Limb (tissue), 2 donors: ENCODE results near the gene GUCY2D.
"Not testable (repeated sequence)": the region's sequence is repeated elsewhere in the genome, so short reads cannot be mapped to it uniquely, and the experiment has no call there.

Experiments
- DNase-seq, 2 donors: peaks; one replicate each; pipeline ENCODE4 v3.0.0-alpha.2; 2016; ENCODE audit errors: extremely low spot score in 2 of 2

Gene GUCY2D

DNA sequence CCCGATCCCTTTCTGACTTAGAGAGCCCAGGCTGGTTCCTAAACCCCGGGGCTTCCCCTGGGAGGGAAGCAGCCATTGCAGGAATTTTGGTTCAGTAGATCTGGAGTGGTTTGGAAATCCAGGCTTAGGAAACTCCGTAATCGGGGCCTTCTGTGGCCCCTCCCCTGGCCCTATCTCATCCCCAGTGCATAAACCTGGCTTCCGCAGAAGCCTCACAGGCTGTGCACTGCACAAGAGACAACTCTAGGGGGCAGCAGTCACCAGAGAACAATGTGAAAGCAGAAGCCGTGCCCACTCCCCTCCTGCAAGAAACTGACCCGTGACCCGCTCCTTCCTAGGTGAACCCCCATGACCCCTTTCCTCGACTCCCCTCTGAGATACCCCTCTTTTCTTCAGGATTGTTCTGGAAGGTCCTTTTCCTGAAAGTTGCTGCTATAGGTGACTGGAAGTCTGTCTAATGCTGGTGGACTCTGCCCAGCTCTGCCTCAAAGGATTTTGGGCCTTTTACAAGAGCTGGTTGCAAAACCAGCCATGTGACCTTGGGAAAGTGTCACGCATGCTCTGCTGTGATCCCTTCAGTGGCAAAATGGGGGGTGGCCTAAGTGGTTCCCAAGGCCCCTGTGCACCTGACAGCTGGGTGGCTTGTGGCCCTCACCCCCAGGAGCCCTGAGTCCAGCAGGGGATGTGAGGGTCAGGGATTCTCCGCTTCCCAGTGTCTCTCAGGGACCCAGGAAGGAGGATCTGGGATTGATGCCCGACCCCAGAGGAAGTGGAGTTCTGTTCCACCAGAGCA lies 14.4 kb downstream of the GUCY2D start:
- peak; percentile 12 to 61 for DNase-seq

DNA sequence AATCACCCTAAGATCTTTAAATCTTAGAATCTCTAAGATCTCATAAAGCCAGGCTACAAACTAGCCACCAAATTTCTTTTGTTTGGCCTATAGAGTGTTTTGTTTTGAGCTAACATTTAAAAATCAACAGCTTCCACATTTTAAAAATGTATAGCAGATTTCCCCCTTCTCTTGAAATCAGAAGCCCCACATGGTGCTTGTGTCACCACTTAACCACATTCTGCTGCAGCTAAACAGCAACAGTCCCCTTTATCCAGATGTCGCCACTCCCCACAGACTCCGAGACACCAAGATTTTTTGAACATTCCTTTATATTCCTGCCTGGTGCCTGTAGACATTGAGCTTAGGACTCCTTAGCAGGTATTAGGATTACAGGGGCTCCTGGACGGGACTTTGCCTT lies 16.0 kb downstream of the GUCY2D start:
- DNase-seq = no peak

DNA sequence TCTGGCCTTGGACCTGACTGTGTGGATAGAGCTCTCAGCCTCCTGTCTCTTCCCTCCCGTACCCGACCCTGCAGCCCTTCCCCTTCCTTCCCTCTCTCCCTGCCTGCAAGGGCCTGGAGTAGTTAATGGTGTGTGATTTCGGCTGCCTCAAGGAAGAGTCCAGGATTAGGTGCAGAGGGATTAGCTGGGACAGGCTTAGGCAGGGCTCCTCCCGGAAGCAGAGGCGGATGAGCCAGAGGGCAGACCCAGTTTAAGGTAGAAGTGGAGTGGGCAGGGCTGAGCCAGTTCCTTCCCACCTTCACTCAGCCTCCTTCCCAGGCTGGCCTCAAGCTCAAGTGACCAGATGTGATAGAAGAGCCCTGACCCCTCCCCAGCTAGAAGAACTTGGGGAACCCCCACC lies 16.8 kb downstream of the GUCY2D start:
- DNase-seq = no peak

DNA sequence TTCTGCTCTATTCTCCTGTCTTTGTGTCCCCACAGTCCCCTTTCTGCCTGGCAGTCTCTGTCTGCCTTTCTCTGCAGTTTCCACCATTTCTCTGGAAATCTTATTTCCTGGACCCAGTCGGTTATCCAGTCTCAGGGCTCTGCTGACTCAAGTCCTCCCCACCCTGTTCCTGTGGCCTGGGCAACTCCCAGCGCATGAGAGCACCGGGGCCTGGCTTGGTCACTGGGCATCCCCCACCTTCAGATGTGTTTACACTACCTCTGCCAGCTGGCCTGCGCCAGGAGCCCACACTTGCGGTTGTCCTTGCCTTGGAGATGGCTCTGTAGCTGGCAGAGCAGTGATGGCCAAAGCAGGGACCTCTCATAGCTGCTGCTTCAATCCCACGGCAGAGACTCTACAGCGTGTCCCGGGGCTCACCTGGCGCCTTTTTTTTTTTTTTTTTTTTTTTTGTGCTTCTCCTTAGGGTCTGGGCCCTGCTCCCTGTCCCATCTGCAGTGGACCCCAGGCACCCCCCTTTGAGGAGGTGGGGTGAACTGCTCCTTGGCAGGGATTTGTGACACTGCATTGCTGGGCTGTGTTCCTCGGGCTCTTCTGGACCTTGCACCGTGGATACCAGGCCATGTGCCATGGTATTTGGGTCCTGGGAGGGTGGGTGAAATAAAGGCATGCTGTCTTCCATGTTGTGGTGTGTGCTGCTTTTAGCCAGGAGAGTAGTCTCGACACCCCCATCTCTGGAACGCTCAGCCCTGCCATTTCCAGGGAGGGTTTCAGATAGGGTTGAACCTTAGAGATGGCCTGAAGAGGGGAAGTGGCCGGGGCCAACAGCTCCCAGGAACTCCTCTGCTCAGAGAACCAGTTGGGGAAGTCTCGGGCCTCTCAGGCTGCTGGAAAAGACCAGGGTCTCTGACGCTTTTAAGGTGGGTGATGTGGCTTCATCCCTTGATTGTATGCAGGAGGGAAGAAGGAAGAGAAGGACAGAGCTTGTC lies 17.5 kb downstream of the GUCY2D start:
- DNase-seq = no peak

DNA sequence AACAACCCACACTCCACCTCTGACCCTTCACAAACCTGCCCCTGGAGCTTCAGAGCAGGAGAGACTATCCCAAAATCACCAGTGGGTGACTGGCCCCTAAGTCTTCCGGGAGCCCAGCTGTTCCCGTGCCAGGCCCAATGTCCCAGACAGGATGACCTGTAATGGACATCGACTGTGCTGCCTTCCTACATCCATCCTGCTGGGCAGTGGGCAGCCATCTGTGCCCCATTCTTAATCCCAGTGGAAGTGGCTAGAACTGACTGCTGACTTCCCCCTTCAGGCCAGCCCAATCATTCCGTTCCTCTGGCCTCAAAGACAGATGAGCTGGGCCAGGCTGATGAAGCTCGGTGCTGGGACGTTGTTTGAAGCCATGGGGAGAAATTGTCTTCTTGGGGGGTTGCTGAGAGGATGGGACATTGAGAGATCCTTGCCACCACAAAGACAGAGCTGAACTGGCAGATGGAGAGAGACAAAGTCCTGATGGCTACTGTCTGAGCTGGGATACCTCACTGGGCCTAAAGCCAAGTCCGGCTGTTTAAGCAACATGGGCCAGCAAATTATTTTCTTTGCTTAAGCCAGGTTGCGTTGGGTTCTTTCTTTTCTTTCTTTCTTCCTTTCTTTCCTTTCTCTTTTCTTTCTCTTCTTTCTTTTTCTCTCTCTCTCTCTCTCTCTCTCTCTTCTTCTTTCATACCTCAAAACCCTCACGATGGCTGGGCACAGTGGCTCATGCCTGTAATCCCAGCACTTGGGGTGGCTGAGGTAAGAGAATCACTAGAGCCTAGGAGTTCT lies 18.6 kb downstream of the GUCY2D start:
- DNase-seq = no peak

DNA sequence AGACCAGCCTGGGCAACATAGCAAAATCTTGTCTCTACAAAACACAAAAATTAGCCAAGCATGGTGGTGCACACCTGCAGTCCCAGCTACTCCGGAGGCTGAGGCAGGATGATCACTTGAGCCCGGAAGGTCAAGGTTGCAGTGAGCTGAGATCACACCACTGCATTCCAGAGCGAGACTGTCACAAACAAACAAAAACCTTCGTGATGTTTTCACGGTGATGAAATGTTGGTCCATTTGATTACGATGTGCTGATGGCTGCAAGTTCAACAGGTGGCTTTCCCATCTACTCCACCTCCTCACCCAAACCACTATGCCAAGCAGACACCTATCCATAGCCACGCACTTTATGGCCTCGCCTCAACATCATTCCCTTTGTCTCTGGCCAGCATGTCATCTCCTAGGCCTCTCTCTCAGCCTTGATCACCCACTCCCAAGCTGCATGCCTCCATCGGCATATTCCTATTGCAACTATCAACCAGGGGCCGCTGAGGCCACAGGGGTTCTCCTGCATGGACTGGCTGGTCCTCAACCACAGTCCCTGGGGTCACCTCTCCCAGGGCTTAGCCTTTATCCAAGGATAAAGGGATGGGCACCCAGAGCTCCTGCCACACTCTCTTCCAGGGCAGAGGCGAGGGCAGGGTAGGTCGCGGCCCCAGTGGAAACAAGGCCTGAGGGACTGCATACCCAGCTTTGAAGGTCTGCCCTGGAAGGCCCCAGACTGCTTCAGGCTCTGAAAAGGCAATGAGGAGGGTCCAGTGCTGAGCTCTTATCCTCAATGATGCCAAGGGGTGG lies 19.3 kb downstream of the GUCY2D start:
- DNase-seq = no peak

DNA sequence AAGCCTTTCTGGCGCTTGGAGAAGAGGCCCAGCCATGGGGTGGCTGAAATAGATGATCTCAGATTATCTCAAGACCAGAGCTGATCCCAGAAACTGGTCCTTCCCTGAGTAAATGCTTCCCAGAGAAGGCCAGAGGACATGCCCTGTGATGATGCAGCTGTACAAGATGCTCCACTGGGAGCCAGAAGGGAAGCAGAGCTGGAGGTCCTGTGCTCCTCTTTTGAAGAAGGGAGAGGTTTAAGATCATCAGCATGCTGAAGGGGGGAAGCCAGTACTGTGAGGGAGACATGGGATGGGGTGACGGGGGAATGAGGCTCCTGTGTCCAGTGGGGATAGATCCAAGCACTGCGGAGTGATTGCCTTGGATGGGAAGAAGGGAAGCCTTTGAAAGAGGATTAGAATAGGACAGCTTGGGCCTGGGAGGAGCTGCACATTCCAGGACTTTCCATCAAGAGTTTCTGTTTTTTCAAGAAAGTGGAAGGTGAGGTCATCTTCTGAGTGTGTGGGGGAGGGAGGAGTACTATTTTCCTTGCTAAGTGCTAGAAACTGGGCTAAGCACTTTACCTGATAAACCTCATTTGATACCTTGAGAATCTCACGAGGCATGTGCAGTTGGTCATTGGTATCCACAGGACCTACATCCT lies 20.1 kb downstream of the GUCY2D start:
- DNase-seq = no peak

DNA sequence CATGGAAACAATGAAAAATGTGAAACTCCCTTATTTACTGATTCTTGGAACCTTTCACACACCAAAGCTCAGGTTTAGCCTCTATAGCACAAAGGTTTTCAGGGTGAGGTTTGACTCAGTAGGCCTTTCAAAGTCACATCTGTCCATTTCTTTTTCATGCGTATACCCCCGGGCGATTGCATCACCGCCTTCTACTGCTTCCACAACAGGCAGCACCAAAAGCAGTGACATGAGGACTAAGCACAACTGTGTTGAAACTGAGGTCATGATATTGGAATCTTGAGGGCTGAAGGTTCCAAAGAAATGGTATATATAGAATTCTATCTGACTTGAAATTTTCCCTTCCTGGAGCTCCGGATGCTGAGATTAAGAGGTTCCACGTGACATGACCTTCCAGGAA lies 21.7 kb downstream of the GUCY2D start:
- DNase-seq = not testable (repeated sequence)

DNA sequence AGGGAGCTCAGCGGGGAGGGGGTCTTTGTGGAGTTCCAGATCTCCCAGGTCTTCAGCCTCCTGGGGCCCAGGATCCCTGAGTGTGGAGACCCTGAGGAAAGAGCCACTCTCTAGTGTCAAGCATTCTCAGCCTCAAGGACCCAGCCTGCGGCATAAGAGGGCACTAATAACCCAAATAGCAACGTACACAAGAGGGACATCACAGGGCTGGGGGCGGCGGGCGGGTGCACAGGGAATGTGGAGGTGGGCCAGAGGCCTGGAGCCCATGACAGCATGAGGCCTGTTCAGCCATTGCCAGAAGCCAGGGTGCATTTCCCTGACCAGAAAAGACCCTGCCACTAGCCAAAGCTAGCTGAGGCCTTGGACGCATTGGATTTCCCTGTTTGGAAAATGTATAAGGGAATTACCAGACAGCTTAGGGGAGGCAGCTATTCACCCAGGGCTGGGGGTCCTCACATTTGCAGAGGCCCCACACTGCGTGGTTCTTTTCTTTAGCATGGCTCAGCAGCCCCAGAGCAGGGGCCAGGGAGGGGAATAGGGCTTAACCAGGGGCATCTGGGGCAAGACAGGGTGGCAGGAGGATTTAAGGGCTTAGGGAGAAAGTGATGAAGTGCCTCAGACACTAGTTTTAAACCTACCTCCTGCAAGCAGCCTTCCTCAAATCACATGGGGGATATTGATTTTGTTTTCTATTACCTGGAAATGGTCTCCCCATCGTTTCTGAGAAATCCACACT lies 22.9 kb downstream of the GUCY2D start:
- DNase-seq = no peak

DNA sequence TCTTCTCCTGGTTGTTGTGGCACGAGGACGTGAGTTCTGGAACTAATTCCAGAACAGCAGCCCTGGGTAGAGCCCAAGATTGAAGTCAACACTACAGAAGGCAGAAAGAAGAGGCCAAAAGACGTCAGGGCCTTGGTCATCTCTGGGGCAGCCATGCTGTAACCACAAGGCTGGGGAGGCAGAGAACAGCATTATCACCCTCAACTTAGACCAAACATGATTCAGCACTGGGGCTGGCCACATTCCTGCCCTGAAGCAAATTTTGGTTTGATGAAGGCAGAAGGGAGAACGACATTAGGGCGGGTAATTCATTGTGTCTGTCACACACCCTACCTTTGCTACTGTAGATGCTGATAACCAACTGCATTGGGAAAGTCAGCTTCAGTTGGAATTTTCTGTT lies 26.7 kb downstream of the GUCY2D start:
- DNase-seq = no peak

DNA sequence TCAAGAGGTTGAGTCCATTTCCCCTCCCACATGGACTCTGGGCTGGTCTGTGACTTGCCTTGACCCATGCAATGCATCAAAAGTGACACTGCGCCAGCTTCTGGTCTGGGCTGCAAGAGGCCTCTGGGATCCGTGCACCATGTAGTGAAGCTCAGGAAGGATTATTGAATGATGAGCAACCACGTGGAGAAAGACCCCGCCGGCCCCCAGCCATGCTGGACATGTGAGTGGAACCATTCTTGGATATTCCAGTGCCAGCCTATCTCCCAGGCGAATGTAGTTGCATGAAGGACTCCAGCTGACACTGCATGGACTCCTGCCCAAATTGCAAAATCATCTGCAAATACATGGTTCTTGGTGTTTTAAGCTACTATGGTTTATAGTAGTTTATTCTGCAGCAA lies 28.8 kb downstream of the GUCY2D start:
- no peak for DNase-seq

DNA sequence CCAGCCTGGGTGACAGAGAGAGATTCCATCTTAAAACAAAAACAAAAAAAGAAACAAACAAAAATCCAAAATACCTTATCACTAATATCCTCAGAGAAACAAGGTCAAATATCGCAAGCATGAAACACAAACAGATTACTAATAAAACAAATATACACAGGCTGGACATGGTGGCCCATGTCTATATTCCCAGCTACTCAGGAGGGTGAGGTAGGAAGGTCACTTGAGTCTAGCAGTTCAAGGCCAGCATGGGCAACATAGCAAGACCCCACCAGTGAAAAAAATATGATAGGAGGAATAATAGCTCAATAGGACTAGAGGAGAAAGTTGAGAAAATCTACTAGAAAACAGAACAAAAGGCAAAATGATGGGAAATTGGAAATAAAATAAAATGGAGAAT lies 29.5 kb downstream of the GUCY2D start:
- DNase-seq = no peak

DNA sequence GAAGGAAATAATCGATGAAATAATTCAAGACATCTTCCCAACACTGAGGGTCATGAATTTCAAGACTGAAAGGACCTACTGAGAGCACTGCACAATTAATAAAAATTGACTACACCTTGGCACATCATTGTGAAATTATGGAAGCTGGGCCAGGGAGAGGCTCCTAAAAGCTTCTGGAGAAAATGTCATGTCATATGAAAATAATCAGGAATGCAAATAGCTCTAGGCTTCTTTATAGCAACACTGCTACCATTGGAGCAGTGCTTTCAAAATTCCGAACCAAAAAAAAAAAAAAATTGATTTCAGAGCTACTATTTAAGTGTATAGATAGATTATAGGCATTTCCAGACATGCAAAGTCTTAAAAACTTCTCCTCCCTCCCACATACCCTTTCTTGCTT lies 30.0 kb downstream of the GUCY2D start:
- no peak for DNase-seq

DNA sequence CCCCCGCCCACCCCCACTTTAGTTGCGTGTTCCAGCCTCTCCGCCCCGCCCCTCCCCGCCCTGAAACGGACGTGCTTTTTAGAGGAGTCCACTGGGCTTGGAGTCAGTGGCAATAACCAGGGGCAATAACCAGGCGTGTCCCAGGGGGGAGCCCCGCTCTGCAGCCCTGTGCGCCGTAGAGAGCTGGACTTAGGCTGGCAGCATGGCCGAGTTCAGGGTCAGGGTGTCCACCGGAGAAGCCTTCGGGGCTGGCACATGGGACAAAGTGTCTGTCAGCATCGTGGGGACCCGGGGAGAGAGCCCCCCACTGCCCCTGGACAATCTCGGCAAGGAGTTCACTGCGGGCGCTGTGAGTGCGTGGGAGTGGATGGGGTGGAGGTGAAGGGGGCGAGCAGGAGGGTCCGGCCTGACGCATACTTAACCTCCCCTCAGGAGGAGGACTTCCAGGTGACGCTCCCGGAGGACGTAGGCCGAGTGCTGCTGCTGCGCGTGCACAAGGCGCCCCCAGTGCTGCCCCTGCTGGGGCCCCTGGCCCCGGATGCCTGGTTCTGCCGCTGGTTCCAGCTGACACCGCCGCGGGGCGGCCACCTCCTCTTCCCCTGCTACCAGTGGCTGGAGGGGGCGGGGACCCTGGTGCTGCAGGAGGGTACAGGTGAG lies 36.7 kb downstream of the GUCY2D start, which contains the start of gene ALOX15B:
Gene ALOX15B (plus strand): TSS at position 106 of the 657 bp plus-strand sequence. CDS start 97 bp downstream, at position 203.
- no peak for DNase-seq

DNA sequence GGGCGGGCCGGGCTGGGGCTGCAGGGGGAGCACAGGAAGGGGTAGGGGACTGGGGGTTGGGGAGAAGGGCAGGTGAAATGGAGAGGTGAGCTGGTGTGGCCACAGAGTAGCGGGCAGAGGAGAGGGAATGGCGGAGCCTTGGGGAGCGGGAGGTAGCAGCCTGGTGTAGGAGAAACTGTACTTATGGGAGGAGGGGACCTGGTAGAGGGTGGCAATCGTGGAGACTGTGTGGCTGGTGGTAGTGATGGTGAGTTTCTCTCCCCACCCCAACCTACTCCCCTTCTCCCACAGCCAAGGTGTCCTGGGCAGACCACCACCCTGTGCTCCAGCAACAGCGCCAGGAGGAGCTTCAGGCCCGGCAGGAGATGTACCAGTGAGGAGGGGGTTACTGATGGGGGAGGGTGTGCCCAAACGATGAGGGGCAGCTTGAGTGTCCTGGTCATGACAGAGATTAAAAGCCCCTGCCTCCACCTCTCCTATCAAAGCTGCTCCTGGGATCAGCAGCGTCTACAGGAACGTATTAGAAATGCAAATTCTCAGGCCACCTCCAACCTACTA lies 37.3 kb downstream of the GUCY2D start:
- no peak for DNase-seq

DNA sequence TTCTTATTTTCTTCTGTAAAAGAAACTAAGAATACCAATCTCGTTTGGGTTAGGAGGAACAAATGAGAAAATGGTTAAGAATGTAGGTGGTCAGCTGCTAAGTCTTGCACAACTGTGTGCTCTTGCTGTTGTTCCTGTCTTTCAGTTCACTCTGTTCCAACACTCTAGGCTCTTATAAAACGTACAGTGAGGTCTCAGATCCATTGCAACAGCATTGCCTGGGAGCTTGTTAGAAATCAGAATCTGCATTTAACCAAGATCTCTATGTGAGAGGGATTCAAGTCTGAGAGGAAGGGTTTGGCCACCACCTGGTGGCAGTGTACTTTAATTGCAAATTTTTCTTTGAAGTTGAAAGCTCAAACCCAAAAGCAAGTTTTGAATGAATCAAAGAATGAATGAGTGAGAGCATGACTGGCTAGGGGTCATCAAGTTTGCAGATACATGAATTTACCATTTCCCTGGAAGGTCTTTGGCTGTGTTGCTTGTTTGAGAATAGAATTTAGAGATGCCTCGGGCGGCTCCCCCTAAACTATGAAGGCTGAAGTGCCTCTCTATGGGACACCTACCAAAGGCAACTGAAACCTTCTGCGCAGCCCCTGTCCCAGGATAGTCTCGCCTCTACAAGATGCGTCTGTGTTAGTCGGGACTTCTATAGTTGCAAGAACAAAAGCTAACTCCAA lies 39.0 kb downstream of the GUCY2D start:
- DNase-seq = no peak

DNA sequence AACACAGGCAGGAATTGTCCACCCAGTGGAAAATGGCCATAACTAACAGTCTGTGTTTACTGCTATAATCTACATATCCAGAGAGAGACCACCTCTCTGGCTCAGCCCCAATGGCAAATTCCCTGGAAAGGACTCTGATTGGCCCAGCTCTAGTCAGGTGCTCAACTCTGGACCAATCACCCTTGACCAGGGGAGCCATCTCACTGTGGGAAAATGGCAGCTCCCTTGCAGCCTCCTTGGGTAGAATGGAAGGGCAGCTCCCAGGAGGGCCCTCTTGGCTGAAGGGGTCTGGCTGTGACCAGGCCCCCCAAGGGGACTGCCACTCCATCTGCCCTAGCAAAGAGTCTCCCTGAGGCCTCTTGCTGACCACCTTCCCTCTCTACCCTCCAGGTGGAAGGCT lies 39.6 kb downstream of the GUCY2D start:
- DNase-seq = no peak
